Effector memory CD4-positive, alpha-beta T cell (primary cell): ENCODE results near the gene KMT2B.
"Not testable (repeated sequence)": the region's sequence is repeated elsewhere in the genome, so short reads cannot be mapped to it uniquely, and the experiment has no call there.

Experiments used
- DNase-seq, 3 donors: peaks; one replicate each; pipeline ENCODE4 v3.0.0-alpha.2; 2020
- H3K27ac ChIP-seq: 2 replicates; pipeline ENCODE4 v1.7.0; 2013; ENCODE audit warnings: mild to moderate bottlenecking, low read length, moderate library complexity; ENCODE audit not compliant: insufficient read depth, poor library complexity, severe bottlenecking
- H3K27me3 ChIP-seq: replicated peaks from 2 replicates; pipeline ENCODE4 v1.7.0; 2013; ENCODE audit warnings: mild to moderate bottlenecking, low read length; ENCODE audit not compliant: insufficient read depth, control insufficient read depth, poor library complexity, severe bottlenecking
- H3K36me3 ChIP-seq: 2 replicates; pipeline ENCODE4 v1.7.0; 2013; ENCODE audit warnings: mild to moderate bottlenecking, low read length, moderate library complexity; ENCODE audit not compliant: control insufficient read depth, insufficient read depth
- H3K4me1 ChIP-seq: 2 replicates; pipeline ENCODE4 v1.7.0; 2013; ENCODE audit warnings: low read length, mild to moderate bottlenecking; ENCODE audit not compliant: control insufficient read depth, insufficient read depth, poor library complexity, severe bottlenecking
- H3K4me3 ChIP-seq: 2 replicates; pipeline ENCODE4 v1.7.0; 2013; ENCODE audit warnings: low read length, low read depth, mild to moderate bottlenecking; ENCODE audit not compliant: insufficient read depth, poor library complexity, severe bottlenecking
- H3K9me3 ChIP-seq: 2 replicates; pipeline ENCODE4 v1.7.0; 2013; ENCODE audit warnings: mild to moderate bottlenecking, low read length, moderate library complexity; ENCODE audit not compliant: control insufficient read depth

Gene KMT2B

DNA sequence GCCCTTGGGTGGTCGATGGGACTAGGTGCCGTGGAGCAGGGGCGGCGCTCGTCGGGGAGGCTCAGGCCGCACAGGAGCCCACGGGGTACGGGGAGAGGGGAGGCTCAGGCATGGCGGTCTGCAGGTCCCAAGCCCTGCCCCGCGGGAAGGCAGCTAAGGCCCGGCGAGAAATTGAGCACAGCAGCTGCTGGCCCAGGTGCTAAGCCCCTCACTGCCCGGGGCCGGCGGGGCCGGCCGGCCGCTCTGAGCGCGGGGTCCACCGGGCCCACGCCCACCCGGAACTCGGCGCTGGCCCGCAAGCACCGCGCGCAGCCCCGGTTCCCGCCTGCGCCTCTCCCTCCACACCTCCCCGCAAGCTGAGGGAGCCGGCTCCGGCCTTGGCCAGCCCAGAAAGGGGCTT lies 26.7 kb upstream of the KMT2B start:
- not testable (repeated sequence) for H3K9me3 ChIP-seq, H3K4me1 ChIP-seq, H3K4me3 ChIP-seq, H3K36me3 ChIP-seq, H3K27ac ChIP-seq, H3K27me3 ChIP-seq, DNase-seq

GRCh38 chr19:35692010-35692409 lies 25.8 kb upstream of the KMT2B start:
- Histone ChIP-seq H3K27ac (no peak overlapping the region), H3K27me3 (no peaks in the 10 kb centered on the region), H3K36me3 (no peaks in the 10 kb centered on the region), H3K4me3 (no peak overlapping the region), H3K9me3 (no peaks in the 10 kb centered on the region), H3K4me1 (no peaks in the 10 kb centered on the region)
- no peak for DNase-seq

GRCh38 chr19:35693422-35693821 lies 24.4 kb upstream of the KMT2B start:
- H3K27me3 ChIP-seq, result no peaks in the 10 kb centered on the region
- H3K36me3 ChIP-seq, result no peaks in the 10 kb centered on the region
- DNase-seq, result no peak
- H3K27ac ChIP-seq, result no peak overlapping the region
- no peaks in the 10 kb centered on the region for H3K9me3 ChIP-seq
- H3K4me3 ChIP-seq, result no peak overlapping the region
- H3K4me1 ChIP-seq, result no peaks in the 10 kb centered on the region

- Histone ChIP-seq H3K36me3 (no peaks in the 10 kb centered on the region), H3K9me3 (no peaks in the 10 kb centered on the region), H3K4me1 (no peaks in the 10 kb centered on the region), H3K27me3 (no peaks in the 10 kb centered on the region), H3K27ac (no peak overlapping the region), H3K4me3 (no peak overlapping the region)
- DNase-seq, result peak; percentile 75 to 83 (median 80)
These were observed 23.8 kb upstream of the KMT2B start for GRCh38 chr19:35693835-35694599.

DNA sequence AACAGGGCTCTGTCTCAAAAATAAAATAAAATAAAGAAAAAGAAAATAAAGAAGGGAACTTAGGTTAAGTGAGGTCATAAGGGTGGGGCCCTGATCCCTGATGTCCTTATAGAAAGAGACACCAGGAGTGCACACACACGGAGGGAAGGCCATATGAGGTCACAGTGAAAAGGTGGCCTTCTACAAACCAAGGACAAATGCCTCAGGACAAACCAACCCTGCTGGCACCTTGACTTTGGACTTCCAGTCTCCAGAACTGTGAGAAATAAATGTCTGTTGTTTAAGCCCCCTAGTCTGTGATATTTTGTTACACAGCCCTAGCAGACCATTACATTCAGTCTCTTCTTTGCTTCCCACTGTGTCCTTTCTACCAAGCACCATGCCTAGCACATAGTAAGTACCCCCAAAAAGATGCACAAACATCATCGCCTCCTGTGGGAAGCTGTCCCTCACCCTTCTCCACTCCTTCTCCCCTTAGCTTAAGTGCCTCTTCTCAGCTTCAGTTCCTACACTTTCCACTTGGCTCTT lies 21.8 kb upstream of the KMT2B start:
- no peaks in the 10 kb centered on the region for H3K36me3 ChIP-seq
- H3K4me1 ChIP-seq, result no peaks in the 10 kb centered on the region
- no peaks in the 10 kb centered on the region for H3K9me3 ChIP-seq
- no peaks in the 10 kb centered on the region for H3K27me3 ChIP-seq
- no peak for DNase-seq
- no peak overlapping the region for H3K4me3 ChIP-seq
- no peak overlapping the region for H3K27ac ChIP-seq

DNA sequence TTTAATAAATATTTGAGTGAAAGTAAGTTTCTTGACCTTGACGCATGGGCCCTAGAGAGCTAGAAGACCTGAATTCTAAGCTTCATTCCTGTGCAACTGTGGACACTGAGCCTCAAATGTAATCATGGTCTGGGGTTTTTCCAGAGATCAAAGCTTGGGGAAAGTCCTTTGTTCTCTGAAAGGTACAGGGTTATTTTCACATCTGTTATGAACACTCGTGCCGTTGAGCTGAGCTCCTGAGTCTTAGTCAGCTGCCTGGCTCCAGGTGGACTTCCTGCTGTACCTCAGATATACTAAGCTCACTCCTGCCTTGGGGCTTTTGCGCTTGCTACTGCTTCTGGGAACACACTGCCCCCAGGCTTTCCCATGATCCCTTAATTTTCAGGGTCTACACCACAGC lies 21.0 kb upstream of the KMT2B start:
- H3K4me1 ChIP-seq, result peaks cover 1% of the 10 kb centered on the region
- H3K4me3 ChIP-seq, result no peak overlapping the region
- H3K27ac ChIP-seq, result no peak overlapping the region
- DNase-seq, result no peak
- H3K9me3 ChIP-seq, result no peaks in the 10 kb centered on the region
- H3K27me3 ChIP-seq, result no peaks in the 10 kb centered on the region
- H3K36me3 ChIP-seq, result no peaks in the 10 kb centered on the region

GRCh38 chr19:35702223-35703012 lies 15.4 kb upstream of the KMT2B start:
- Histone ChIP-seq H3K9me3 (no peaks in the 10 kb centered on the region), H3K27ac (peak overlapping the region; percentile 38), H3K27me3 (no peaks in the 10 kb centered on the region)

DNA sequence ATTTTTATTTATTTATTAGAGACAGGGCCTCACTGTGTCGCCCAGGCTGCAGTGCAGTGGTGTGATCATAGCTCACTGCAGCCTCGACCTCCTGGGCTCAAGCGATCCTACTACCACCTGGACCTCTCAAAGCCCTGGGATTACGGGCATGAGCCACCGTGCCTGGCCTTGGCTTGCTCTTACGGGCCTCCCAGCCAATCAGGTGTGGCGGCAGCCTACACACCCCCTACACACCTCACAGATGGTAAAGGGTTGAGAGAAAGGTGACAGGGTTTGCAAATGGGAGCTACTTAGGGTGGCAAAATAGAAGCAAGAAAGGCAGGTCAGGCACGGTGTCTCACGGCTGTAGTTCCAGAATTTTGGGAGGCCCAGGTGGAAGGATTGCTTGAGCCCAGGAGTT lies 14.5 kb upstream of the KMT2B start:
- Histone ChIP-seq H3K9me3 (no peaks in the 10 kb centered on the region), H3K4me3 (no peak overlapping the region), H3K27me3 (no peaks in the 10 kb centered on the region), H3K27ac (no peak overlapping the region), H3K4me1 (peaks cover 9% of the 10 kb centered on the region), H3K36me3 (no peaks in the 10 kb centered on the region)
- DNase-seq, result no peak

More at GRCh38 chr19:35702223-35703012, 15.4 kb upstream of the KMT2B start:
- Histone ChIP-seq H3K36me3 (no peaks in the 10 kb centered on the region), H3K4me3 (peak overlapping the region; percentile 71), H3K4me1 (peaks cover 9% of the 10 kb centered on the region)
- DNase-seq, result peak; percentile 87 to 92 (median 91)

GRCh38 chr19:35704218-35704617 lies 13.6 kb upstream of the KMT2B start, which contains the start of gene ZBTB32:
Gene ZBTB32 (plus strand): TSS chr19:35704558. CDS start chr19:35714627, 10,069 bp downstream.
- DNase-seq, result no peak
- H3K36me3 ChIP-seq, result no peaks in the 10 kb centered on the region
- H3K27me3 ChIP-seq, result no peaks in the 10 kb centered on the region
- no peak within 1 kb of the TSS for H3K4me3 ChIP-seq
- no peaks in the 10 kb centered on the region for H3K9me3 ChIP-seq
- peaks cover 9% of the 10 kb centered on the region for H3K4me1 ChIP-seq
- no peak within 1 kb of the TSS for H3K27ac ChIP-seq

GRCh38 chr19:35708391-35708790 lies 9.4 kb upstream of the KMT2B start:
- Histone ChIP-seq H3K27me3 (no peaks in the 10 kb centered on the region), H3K4me3 (no peak overlapping the region), H3K4me1 (peaks cover 22% of the 10 kb centered on the region), H3K27ac (no peak overlapping the region), H3K9me3 (no peaks in the 10 kb centered on the region), H3K36me3 (no peaks in the 10 kb centered on the region)
- no peak for DNase-seq
